GM15510 (cell line): ENCODE measurements around the gene UBTF.

Source experiments
- POLR2A ChIP-seq: IDR thresholded peaks from 3 replicates; pipeline ENCODE4 v1.6.1; 2011; ENCODE audit warnings: borderline replicate concordance; ENCODE audit not compliant: insufficient read length; ENCODE audit errors: extremely low read depth

UBTF gene

DNA sequence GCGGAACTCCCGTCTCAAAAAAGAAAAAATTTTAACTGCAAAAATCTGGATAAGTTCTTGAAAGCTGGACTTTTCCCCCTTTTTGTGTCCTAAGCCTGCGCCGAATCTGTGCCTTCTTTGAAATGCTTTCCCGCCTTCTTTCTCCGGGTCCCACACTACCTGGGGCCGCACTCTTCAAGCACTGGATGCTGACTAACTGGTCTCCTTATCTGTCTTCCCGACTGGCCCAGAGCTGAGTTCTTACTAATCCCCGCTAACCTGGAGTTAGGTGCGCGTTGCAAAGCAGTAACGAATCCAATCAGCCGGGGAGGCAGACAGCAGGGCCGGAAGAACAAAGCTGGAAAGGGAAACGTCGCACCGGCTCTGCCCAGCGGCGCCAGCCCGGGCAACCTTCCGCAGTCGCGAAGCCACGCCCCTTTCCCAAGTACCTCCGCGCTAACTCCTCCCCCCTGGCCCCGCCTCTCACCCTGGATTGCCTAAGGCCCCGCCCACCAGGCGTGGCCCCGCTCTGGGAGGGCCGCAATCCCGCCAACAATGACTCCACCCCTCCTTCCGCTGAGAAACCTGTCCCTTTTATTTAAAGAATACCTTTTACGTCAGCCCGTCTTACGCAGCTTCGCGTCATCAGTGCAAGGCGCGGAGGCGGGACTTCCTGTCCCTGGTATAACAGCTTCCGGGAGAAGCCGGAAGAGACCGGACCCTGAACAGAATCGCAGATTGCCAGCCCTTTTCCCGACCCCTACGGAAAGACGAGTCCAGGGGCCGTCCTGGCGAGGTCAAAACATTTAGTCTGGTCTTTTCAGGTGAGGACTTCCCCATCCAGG lies 33.0 kb downstream of the UBTF start, which contains the start of gene TMUB2:
Gene TMUB2 (plus strand): TSS at position 666 of the 824 bp plus-strand sequence. CDS start 737 bp downstream, outside the sequence.
- peak; percentile 92 for TF ChIP-seq POLR2A

DNA sequence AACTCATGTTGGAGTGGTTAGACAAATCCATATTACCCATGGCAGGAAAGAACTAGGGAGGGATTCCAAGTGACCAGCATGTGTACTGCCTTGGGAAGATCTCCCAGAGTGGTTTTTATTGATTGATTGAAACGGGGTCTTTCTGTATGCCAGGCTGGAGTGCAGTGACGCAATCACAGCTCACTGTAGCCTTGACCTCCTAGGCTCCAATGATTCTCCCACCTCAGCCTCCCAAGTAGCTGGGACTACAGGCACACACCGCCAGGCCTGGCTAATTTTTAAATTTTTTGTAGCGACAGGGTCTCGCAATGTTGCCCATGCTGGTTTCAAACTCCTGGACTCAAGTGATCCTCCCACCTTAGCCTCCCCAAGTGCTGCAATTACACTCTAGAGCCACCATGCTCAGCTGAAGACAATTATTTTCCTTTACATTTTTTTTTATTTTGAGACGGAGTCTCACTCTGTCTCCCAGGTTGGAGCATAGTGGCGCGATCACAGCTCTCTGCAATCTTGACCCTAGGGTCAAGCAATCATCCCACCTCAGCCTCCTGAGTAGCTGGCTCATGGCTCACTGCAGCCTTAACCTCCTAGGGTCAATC lies 35.2 kb downstream of the UBTF start:
- TF ChIP-seq POLR2A = no peak

DNA sequence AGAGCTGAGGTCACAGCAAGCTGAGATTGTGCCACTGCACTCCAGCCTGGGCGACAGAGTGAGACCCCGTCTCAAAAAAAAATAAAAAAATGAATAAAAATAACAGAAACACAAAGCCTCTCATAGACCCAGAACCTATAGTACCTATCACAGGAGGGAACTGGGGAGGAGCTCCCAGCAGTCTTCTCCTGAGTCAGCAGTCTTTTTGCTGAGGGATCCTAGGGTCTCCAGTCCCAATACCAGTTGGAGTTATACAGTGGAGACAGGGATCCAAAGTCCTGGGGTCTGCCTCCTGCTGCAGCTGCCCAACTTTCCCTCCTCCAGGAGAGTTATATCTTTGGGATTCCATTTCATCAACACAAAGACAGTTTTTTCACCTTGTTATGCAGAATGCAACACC lies 36.5 kb downstream of the UBTF start:
- no peak for TF ChIP-seq POLR2A

DNA sequence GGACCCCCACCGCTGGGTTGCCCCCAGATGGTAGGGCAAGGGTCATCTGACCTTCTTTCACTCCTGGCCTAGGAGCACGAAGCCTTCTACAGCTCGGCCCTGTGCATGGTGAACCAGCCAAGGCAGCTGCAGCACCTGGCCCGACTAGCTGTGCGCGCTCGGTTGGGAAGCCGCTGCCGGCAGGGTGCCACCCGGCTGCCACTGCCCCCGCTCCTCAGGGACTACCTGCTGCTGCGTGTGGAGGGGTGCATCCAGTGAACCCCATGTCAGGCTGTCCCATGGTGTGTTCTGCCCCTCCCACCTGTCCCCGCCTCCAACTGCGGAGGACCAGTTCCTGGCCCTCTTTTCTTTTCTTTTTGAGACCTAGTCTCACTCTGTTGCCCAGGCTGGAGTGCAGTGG lies 41.3 kb downstream of the UBTF start:
- TF ChIP-seq POLR2A = no peak

DNA sequence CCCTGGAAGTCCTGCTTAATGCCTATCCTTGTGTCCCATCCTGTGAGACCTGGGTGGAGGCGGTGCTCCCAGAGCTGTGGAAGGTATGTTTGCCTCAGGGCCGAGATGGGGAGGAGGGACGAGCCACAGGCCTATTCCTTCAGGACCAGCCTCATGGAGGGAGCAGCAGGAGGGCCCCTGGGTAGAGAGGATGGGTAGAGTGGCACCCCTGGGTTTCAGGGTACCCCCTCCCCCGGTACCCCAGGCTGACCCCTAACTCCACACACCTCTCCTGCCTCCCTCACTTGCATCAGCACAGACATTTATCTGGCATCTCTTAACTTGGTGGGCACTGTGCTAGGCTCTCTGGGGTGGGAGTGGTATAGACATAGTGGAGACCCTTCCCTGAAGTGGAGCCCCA lies 41.8 kb downstream of the UBTF start:
- no peak for TF ChIP-seq POLR2A

DNA sequence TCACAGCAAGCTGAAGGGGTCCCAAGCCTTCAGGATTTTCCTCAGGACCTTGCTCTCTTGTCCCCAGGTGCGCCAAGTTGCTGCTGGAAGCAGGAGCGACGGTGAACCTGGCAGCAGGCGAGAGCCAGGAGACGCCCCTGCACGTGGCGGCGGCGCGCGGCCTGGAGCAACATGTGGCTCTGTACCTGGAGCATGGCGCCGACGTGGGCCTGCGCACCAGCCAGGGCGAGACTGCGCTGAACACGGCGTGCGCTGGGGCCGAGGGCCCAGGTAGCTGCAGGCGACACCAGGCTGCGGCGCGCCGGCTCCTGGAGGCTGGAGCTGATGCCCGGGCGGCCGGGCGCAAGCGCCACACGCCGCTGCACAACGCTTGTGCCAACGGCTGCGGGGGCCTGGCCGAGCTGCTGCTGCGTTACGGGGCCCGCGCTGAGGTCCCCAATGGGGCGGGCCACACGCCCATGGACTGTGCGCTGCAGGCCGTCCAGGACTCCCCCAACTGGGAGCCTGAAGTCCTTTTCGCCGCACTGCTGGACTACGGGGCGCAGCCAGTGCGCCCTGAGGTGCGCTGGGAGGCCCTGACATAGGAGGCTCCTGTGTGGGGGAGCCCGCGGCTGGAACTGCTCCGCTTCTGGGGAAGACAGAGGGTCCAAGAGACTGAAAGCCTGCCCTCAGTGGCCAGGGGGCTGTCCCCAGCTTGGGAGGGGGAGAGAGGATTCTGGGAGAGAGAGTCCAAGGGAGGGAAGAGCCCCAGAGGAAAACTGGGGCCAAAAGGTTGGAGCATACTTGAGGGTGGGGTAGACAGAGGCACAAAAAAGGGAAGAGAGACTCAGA lies 42.6 kb downstream of the UBTF start:
- no peak for TF ChIP-seq POLR2A

DNA sequence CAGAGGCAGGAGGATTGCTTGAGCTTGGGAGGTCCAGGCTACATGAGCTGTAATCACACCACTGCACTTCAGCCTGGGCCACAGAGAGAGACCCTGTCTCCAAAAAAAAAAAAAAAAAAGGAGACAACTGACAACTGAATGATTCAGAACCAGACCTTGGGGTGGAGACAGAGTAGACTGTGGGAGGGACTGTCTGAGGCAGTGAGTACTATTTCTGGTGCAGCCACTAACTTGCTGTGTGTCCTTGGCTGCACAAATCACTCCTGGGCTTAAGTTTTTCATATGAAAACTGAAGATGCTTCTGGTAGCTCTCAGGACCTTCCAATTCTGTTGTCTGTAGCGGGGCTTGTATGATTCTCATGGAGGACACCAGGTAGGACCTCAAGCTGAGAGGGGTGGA lies 43.2 kb downstream of the UBTF start:
- TF ChIP-seq POLR2A = no peak

DNA sequence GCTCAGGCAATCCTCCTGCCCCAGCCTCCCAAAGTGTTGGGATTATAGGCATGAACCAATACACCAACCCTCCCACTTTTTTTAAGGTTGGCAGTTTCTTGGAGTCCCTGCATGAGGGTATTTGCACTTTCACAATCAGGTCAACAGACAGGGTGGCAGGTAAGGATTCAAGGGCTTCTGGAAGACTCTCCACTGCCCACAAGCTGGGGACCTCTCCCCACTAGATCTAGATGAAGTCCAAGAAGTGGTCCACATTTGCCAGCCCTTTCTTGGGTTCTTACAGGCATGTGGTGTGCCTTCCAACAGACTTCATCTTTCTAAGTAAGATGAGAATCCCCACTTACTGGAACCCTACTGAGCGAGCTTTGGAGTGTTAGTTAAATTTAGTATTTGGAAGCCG lies 45.0 kb downstream of the UBTF start:
- TF ChIP-seq POLR2A = no peak

DNA sequence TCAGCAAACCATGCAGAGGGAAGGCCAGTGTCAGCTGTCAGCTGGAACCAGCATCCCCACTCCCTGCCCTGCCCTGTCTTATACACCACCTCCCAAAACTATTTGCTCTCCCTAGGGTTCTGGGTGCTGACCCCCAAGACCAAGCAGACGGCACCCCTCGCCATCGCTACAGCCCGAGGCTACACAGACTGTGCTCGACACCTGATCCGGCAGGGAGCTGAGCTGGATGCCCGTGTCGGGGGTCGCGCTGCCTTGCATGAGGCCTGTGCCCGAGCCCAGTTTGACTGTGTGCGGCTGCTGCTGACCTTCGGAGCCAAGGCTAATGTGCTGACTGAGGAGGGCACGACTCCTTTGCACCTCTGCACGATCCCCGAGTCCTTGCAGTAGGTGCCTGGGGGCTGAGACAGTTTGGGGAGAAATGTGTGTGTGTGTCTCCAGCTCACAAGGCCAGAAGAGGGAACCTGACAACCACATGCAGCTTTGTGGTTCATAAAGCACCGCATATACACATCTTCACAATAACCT lies 47.5 kb downstream of the UBTF start:
- TF ChIP-seq POLR2A = no peak

DNA sequence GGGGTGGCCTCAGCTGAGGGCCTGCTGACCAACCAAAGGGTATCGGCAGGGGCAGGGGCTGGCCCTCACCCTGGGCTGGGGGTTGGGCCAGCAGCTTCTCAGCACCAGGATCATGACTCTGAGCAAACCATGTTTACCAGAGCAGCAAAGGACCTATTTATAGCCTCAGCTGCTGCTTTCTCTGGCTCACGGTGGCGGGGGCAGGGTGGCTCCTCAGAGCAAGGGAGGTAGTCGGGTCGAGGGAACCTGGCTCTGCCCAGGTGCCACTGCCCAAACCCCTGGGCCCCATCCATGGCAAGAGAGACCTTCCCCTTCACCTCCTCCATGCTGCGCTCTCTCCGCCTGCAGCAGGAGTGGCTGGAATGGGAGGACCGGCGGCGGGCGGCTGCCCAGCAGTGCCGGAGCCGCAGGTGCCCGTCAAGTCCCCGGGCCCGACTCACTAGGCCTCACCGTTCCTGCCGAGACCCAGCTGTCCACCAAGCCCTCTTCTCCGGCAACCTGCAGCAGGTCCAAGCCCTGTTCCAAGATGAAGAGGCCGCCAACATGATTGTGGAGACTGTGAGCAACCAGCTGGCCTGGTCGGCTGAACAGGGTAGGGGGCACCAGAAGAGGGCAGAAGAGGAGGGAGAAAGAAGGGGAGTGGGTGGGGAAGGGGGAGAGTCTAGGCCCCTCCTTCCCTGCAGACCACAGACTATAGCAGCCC lies 48.8 kb downstream of the UBTF start, which contains the start of gene ASB16:
Gene ASB16 (plus strand): TSS at position 206 of the 703 bp plus-strand sequence. CDS start 86 bp downstream, at position 292.
- no peak for TF ChIP-seq POLR2A

DNA sequence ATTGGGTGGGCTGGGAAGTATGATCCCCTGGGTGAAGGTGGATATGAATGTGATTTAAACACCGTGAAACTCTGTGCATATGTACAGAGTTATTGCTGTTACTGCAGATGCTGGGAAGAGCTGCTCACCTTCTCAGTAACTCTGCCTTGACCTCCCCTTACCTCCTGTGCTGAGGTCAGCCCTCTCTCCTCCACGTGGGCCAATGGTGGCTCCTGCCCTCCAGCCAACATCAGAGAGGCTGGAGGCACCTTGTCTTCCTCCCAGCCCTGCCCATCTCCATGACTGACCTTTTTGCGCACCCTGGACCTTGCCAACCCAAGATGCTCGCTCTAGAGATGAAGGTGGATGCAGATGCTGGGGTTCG lies 49.4 kb downstream of the UBTF start:
- TF ChIP-seq POLR2A = no peak

DNA sequence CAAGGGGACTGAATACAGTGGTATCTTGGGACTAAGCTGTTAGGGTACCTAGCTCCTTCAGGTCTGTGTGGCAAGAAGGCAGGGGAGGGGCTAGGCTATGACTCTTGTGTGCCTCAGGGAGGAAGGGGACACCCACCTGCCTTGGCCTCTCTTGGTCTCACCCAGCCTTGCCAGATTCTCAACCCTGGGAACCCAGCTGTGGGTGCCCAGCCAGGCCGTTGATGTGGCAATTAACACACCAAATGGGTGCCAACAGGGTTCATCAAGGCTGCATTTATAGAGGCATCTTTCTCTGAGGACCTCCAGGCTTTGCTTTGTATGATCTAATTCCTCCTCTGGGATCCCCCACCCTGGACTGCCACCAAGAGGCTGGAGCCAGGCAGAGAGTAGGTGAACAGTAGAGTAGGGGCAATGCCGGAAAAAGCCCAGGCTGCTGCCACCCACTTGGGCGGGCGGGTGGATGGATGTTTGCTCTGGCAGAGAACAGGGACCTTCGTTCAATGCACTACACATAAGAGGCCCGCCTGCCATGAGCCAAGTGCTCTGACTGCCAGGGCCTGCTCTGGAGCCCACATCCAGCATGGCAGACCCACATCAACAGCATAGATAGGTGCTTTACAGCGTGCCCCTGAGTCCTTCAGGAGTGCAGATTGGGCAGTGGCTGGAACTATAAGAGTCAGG lies 52.2 kb downstream of the UBTF start:
- no peak for TF ChIP-seq POLR2A

DNA sequence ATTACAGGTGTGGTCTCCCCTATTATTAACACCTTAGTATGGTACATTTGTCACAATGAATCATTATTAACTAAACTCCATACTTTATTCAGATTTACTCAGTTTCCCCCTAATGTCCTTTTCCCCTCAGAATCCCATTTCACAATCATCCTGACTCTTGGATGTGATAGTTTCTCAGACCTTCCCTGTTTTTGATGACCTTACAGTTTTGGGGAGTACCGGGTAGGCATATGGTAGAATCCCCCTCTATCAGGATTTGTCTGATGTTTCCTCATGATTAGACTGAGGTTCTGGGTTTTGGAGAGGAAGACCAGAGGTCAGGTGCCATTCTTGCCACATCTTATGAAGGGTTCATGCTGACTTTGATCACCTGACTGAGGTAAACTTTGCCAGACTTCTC lies 55.0 kb downstream of the UBTF start:
- TF ChIP-seq POLR2A = no peak
